ENCODE measurements around the gene ADAM11. TPM values are rescaled to one million over a fixed set of nuclear protein-coding genes. Genes with fewer than 3 reads are reported as not detected.

Gene ADAM11
- total RNA-seq, 4 donors from 2014 or later: 0.42 to 3.9 (median 1.6) TPM

Small RNAs within 50 kb of the gene (small RNA-seq; reads per million reads assigned to genes)
- gene RN7SL819P: not detected

Other genes with a start within 250 kb of the ADAM11 start
- 10 to 100 TPM in 3 of 4 donors, 1 to 10 TPM in 1; 6.3 to 27.8 (median 16.2) TPM for gene FZD2, start 201.5 kb upstream of the ADAM11 start, total RNA-seq
- gene MEIOC, start 102.5 kb upstream of the ADAM11 start, total RNA-seq: not detected
- gene CCDC43, start 69.2 kb upstream of the ADAM11 start, total RNA-seq: 10 to 100 TPM; 11.1 to 20.1 (median 16.5) TPM
- 10 to 100 TPM in 1 of 4 donors, 1 to 10 TPM in 3; 6.0 to 19.0 (median 6.2) TPM for gene DBF4B, start 50.3 kb upstream of the ADAM11 start, total RNA-seq
- gene GJC1, start 71.3 kb downstream of the ADAM11 start, total RNA-seq: 10 to 100 TPM in 1 of 4 donors, 1 to 10 TPM in 3; 3.1 to 18.6 (median 9.0) TPM
- 10 to 100 TPM in 1 of 4 donors, 1 to 10 TPM in 2, not detected in 1; 2.3 to 10.3 (median 6.5) TPM for gene HIGD1B, start 88.9 kb downstream of the ADAM11 start, total RNA-seq
- 100 to 1,000 TPM in 1 of 4 donors, 10 to 100 TPM in 3; 48.9 to 137 (median 57.0) TPM for gene EFTUD2, start 140.5 kb downstream of the ADAM11 start, total RNA-seq
- gene GFAP, start 156.5 kb downstream of the ADAM11 start, total RNA-seq: 10 to 100 TPM in 1 of 4 donors, 1 to 10 TPM in 3; 1.6 to 37.2 (median 7.3) TPM
- under 1 TPM in 2 of 4 donors, not detected in 2; 0.30 to 0.66 TPM for gene KIF18B, start 188.8 kb downstream of the ADAM11 start, total RNA-seq
- gene C1QL1, start 209.3 kb downstream of the ADAM11 start, total RNA-seq: 10 to 100 TPM in 3 of 4 donors, 1 to 10 TPM in 1; 9.8 to 25.5 (median 21.2) TPM

Measured in tibial nerve (tissue), 4 donors.